ENCODE data around the gene PCMT1.
"Not testable (repeated sequence)": the region's sequence is repeated elsewhere in the genome, so short reads cannot be mapped to it uniquely, and the experiment has no call there.

Gene PCMT1

DNA sequence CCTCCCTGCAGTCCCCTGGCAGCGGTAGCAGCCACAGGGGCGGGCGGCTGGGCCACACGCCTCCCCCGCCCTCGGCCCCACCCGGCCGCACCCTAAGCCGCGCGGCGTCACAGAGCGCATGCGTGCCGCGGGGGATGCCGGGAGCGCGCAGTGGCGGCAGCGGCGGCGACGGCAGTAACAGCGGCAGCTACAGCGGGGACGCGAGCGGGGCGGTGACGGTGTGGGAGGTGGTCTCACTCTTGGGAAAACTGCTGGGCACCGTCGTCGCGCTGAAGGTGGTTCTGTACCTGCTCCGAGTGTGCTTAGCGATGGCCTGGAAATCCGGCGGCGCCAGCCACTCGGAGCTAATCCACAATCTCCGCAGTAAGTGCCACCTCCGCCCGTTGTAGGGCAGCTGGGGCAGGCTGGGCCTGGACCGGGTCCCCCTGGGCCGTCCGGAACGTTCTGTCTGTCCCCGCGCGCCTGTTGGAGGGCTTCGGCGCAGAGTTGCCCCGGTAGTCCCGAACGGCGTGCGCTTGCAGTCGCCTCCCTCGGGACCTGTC lies at the start of gene PCMT1:
Gene PCMT1, plus strand, starts transcription at position 148 of the 542 bp plus-strand sequence. Its CDS starts 161 bp downstream, at position 309.
- DNase-seq (ENCODE audit: low spot score): peak; percentile 94

DNA sequence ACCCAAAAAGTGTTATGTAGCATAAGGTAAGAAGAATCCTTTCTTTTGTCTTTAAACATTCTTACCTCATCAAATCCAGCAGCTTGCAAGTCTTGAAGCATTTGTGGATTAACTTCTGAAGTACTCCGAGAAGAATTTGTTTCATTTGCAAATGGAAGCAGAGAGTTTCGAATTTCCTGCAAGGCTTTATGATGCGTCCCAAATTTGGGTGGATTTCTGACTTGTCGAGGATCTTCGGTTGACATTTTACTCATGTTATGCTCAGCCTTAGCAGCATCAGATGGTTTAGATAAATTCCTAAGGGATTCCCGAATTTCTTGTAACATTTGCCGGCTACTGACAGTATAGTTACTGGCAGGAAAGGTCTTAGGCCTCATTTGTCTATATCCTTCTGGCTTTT lies 47.8 kb upstream of the PCMT1 start:
- DNase-seq (ENCODE audit: low spot score): no peak

- DNase-seq (ENCODE audit: low spot score): no peak
These were observed 37.8 kb upstream of the PCMT1 start for GRCh38 chr6:149711711-149712110.

GRCh38 chr6:149714442-149714841 lies 35.1 kb upstream of the PCMT1 start:
- no peak for DNase-seq (ENCODE audit: low spot score)

GRCh38 chr6:149716181-149716963 lies 33.2 kb upstream of the PCMT1 start:
- DNase-seq (ENCODE audit: low spot score): no peak

- DNase-seq (ENCODE audit: low spot score): no peak
These were observed 32.3 kb upstream of the PCMT1 start for GRCh38 chr6:149717255-149717587.

GRCh38 chr6:149717588-149718458 lies 31.7 kb upstream of the PCMT1 start, which contains the start of gene LATS1:
TSS of gene LATS1 (minus strand) at chr6:149718101. CDS start at chr6:149702126, 15,975 bp downstream.
- peak; percentile 89 for DNase-seq (ENCODE audit: low spot score)

GRCh38 chr6:149719531-149719930 lies 30.0 kb upstream of the PCMT1 start:
- no peak for DNase-seq (ENCODE audit: low spot score)

DNA sequence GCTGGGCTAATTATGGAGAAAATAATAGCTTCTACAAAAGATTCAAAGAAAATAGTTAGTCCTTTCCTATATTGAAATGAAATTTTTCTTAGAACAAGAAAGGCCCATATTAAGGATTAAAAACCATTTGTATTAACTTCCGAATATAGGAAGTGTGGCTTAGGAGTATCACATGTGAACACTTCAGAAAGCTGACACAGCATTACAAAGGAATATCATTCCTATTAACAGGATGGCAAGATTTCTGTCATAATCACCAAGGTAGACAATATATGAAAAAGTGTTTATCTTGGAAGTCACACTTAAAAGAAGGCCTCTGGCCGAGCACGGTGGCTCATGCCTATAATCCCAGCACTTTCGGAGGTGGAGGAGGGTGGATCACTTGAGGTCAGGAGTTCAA lies 26.3 kb upstream of the PCMT1 start:
- no peak for DNase-seq (ENCODE audit: low spot score)

DNA sequence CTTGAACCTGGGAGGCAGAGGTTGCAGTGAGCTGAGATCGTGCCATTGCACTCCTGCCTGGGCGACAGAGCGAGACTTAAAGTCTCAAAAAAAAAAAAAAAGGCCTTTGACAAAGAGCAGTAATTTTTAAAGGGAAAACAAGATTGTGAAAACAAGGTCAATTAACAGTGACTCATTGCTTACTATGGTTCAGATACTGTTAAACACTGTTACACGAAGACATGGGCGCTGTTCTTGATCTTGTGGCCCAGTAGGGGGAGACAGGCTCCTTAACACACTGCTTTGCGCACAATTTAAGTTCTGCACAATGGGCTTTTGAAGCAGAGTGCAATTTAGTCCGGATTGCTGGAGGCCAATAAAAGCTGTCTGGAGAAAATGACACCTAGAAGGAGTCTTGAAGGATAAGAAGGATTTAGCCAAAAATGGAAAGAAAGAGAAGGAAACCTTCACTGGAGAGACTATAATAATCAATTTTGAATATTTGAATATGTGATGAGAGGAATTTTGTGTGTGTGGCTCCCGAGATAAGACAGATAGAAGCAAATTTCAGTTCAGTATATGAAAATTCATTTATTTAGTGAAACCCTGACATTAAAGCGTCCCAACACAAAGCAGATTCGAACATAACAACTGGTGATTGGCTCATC lies 25.6 kb upstream of the PCMT1 start:
- peak; percentile 74 for DNase-seq (ENCODE audit: low spot score)

GRCh38 chr6:149725785-149726184 lies 23.8 kb upstream of the PCMT1 start:
- no peak for DNase-seq (ENCODE audit: low spot score)

DNA sequence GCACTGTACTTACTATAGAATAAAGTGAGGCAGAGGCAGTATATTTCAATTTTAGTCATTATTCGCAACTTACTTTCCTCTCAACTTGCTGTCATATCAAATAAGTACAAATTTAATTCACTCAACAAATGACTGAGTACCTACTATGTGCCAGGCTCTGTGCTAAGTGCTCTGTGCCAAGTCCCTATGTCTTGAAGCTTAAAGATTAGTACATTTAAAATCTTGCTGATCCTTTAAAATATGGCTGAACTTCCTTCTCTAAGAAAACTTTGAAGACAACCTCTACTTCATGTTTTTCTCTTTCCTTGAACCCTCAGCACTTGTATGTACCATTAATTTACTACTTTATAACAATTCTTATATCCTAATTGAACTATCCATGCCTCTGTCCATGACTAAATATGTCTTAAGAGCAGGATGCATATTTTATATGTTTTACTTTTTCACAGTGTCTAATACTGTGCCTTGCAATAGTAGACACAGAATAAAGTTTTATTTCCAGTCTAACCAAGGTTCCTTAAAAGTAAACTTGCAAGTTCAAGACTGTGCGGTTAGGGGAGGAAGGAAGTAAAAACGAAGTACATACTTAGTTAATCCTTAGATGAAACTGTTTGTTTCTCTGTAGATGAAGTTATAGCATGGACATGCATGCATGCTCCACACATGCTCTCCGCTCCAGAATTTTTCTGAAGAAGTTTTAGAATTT lies 21.6 kb upstream of the PCMT1 start:
- no peak for DNase-seq (ENCODE audit: low spot score)

DNA sequence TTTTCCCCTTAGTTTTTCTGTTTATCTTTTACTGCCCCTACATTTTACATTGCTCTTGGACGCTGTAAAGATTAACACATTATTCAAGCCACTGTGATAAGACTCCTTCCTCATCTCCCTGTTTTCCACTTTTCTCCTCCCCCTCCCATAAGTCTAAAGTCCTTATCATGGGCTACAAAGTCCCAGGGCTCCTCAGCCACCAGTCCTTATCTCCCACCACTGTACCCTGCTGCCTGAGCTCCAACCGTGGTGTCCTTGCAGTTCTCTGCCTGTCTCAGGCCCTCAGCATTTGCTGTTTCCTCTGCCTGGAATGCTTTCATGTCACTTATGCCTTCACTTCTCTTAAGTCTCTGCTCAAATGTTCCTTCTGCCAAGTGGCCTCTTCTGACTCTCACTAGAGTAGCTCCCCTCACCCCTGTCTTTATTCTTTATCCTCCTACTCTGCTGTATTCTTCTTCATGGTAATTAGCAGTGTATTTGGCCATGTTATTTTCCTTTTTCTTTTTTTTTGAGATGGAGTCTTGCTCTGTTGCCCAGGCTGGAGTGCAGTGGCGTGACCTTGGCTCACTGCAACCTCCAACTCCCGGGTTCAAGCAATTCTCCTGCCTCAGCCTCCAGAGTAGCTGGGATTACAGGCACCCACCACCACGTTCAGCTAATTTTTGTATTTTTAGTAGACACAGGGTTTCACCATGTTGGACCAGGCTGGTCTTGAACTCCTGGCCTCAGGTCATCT lies 20.9 kb upstream of the PCMT1 start:
- no peak for DNase-seq (ENCODE audit: low spot score)

- no peak for DNase-seq (ENCODE audit: low spot score)
These were observed 19.7 kb upstream of the PCMT1 start for GRCh38 chr6:149729824-149730223.

- no peak for DNase-seq (ENCODE audit: low spot score)
These were observed 16.3 kb upstream of the PCMT1 start for GRCh38 chr6:149733089-149733720.

DNA sequence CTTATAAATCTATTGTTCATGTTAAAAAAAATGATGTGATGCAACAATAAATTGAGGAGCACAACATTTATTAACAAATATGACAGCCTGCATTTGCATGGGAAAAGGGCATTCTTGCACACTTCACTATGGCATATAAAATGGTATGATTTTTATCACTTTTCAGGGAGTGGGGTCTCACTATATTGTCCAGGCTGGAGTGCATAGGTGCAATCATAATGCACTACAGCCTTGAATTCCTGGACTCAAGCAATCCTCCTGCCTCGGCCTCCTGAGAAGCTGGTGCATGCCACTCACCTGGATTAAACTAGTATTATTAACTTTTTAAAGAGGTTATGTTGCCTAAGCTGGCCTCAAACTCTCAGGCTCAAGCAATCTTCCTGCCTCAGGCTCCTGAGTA lies 14.6 kb upstream of the PCMT1 start:
- DNase-seq (ENCODE audit: low spot score): no peak

DNA sequence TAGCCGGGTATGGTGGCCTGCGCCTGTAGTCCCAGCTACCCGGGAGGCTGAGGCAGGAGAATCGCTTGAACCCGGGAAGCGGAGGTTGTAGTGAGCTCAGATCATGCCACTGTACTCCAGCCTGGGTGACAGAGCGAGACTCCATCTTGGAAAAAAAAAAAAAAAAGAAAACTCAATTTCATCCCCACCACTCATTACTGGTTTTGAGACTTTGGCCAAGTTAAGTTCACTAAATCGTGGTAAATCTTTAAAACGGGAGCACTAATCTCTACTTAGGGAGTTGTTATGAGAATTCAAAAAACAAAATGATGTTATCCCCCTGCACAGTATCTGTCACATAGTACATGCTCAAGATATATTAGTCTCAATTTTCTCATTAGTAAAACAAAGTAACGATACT lies 4.3 kb upstream of the PCMT1 start:
- not testable (repeated sequence) for DNase-seq (ENCODE audit: low spot score)

GRCh38 chr6:149746147-149746946 lies 3.2 kb upstream of the PCMT1 start, which contains the start of gene NUP43:
TSS of gene NUP43 (minus strand) at chr6:149746529. CDS start at chr6:149746495, 34 bp downstream.
- peak; percentile 94 for DNase-seq (ENCODE audit: low spot score)

GRCh38 chr6:149749082-149749593 lies 403 bp upstream of the PCMT1 start:
- DNase-seq (ENCODE audit: low spot score): not testable (repeated sequence)

Data from kidney tubule cell (primary cell).